ENCODE measurements around the gene AGTPBP1. TPM values are rescaled to one million over a fixed set of nuclear protein-coding genes. Genes with fewer than 3 reads are reported as not detected.
A peak's percentile ranks its signal among the peaks of the same experiment; 100 is the strongest.

Gene AGTPBP1
- total RNA-seq, 2 experiments from 2014 or later: 39.3 to 41.8 TPM

DNA sequence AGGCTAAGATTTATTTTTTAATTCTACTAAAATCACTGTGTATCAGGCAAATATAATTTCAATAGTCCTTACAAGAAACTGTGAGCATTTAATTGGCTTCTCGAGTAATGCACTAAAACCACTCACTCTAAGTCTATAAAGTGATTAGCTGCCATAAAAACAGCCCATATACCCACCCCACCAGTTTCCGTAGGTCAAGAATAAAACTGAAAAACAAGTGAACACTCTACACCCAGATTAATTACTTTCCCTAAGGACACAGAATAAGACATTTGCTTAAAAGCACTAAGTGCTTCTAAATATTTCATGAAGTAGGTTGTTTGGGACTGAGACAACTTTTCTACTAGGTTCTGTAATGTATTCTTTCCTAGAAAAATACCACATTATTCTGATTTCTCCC lies 194.2 kb downstream of the AGTPBP1 start:
- CTCF ChIA-PET: no interaction called here
- H3K9me3 Mint-ChIP-seq: no peaks in the 10 kb centered on the region
- H3K4me3 Mint-ChIP-seq: no peak overlapping the region
- DNase-seq: no peak
- H3K4me1 Mint-ChIP-seq: no peaks in the 10 kb centered on the region
- no peaks in the 10 kb centered on the region for H3K36me3 Mint-ChIP-seq (ENCODE audit: low read depth)
- no peaks in the 10 kb centered on the region for H3K27me3 Mint-ChIP-seq
- H3K27ac Mint-ChIP-seq: no peak overlapping the region
- POLR2A ChIA-PET: no interaction called here

DNA sequence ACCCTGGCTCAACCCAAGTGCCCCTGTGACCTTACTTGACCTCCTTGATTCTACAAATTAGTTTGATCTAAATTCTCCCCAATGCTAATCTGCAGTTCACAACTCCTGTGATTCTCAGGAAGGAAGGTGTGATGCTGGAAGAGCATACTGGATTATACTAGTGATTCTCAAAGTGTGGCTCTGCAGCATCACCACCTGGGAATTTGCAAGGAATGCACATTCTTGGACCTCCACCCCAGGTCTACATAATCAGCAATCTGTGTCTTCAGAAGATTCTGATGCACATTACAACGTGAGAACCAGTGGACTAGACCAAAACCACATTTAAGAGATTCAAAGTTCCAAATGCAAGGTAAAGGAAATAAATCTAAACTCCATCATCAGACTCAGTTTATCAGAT lies 198.6 kb downstream of the AGTPBP1 start:
- Mint-ChIP-seq H3K27me3 (no peaks in the 10 kb centered on the region), H3K4me1 (no peaks in the 10 kb centered on the region), H3K36me3 (ENCODE audit: low read depth) (no peaks in the 10 kb centered on the region), H3K4me3 (no peak overlapping the region), H3K9me3 (no peaks in the 10 kb centered on the region), H3K27ac (no peak overlapping the region)
- POLR2A ChIA-PET: no interaction called here
- DNase-seq: no peak
- CTCF ChIA-PET: no interaction called here

DNA sequence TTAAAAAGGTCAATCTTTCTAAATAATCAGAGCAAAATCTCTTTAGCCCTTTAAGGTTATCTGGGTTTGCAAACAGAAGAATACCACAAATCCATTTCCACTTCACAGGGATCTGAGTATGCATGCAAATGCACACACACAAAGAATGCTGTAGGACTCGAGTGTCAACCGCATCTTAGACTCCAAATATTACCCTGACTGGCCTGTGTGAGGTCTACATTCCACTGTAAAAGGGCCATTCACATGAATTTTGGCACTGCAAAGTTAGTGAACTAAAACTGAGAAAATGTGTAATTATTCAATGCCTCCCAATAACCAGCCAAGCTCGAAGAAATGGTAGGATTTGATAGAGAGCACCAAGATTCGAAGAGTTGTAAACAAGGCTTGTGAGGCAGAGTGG lies 199.9 kb downstream of the AGTPBP1 start:
- CTCF ChIA-PET: no interaction called here
- no peaks in the 10 kb centered on the region for H3K27me3 Mint-ChIP-seq
- no peak overlapping the region for H3K4me3 Mint-ChIP-seq
- H3K4me1 Mint-ChIP-seq: no peaks in the 10 kb centered on the region
- POLR2A ChIA-PET: no interaction called here
- no peaks in the 10 kb centered on the region for H3K9me3 Mint-ChIP-seq
- no peaks in the 10 kb centered on the region for H3K36me3 Mint-ChIP-seq (ENCODE audit: low read depth)
- H3K27ac Mint-ChIP-seq: no peak overlapping the region
- DNase-seq: no peak

DNA sequence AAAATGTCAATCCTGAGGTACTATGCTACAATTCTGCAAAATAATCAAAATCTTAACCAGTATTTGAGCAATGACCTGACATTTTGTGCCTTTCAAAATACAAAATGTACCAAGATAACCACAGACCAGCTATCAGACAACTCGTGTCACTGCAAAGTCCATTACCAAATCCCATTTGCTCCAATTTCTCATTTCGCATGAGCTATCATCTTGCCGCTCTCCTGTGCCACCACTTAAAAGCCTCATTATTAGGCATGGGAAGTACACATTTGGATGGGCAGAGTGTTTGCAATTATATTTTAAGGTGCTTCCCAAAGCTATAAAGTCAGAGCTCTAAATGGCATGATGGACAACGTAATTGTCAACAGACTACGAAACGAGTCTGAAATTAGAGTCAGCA lies 205.2 kb downstream of the AGTPBP1 start:
- Mint-ChIP-seq H3K36me3 (ENCODE audit: low read depth) (no peaks in the 10 kb centered on the region), H3K4me3 (no peak overlapping the region), H3K4me1 (no peaks in the 10 kb centered on the region), H3K27me3 (no peaks in the 10 kb centered on the region), H3K27ac (no peak overlapping the region), H3K9me3 (no peaks in the 10 kb centered on the region)
- ChIA-PET POLR2A (no interaction called here), CTCF (no interaction called here)
- no peak for DNase-seq

DNA sequence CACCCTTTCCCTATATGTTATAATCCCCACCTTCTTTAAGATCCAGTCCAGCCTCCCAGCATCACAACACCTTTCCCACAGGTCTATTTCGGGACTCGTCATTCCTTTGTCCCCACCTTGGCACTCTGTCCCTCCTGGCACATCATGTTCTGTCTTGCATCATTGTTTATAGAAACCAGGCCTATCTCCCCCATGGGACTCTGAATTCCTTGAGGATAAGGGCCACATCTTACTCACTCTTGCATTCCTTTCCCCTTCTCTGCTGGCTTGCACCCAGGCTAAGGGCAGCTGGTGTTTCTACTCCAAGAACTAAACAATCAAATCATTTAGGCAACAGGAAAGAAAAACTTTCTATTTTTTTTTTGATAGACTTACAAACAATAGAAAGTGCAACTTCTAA lies 205.7 kb downstream of the AGTPBP1 start:
- CTCF ChIA-PET: no interaction called here
- no peak for DNase-seq
- H3K9me3 Mint-ChIP-seq: no peaks in the 10 kb centered on the region
- no peak overlapping the region for H3K4me3 Mint-ChIP-seq
- H3K27me3 Mint-ChIP-seq: no peaks in the 10 kb centered on the region
- no peaks in the 10 kb centered on the region for H3K36me3 Mint-ChIP-seq (ENCODE audit: low read depth)
- no peaks in the 10 kb centered on the region for H3K4me1 Mint-ChIP-seq
- POLR2A ChIA-PET: no interaction called here
- no peak overlapping the region for H3K27ac Mint-ChIP-seq

DNA sequence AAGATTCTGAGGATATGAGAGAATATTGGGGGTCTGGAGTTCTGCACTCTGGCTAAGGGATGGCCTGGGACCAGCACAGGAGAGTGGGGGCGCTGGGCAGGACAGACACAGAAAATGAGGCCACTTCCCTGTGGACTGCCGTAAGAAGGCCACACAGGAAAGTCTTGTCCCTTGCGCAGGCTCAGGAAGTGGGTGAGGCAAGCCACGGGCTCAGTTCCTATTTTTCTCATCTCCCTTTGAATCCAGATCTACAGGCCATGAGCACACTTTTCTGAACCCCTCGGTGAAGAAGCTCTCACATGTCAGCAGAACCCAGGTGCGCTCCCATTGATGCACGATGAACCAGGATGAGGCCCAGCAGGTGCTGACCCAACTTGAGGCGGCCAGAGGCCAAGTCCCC lies 207.4 kb downstream of the AGTPBP1 start:
- ChIA-PET POLR2A (no interaction called here), CTCF (no interaction called here)
- no peaks in the 10 kb centered on the region for H3K4me1 Mint-ChIP-seq
- H3K27me3 Mint-ChIP-seq: no peaks in the 10 kb centered on the region
- no peaks in the 10 kb centered on the region for H3K9me3 Mint-ChIP-seq
- DNase-seq: no peak
- H3K4me3 Mint-ChIP-seq: no peak overlapping the region
- H3K36me3 Mint-ChIP-seq (ENCODE audit: low read depth): no peaks in the 10 kb centered on the region
- no peak overlapping the region for H3K27ac Mint-ChIP-seq

DNA sequence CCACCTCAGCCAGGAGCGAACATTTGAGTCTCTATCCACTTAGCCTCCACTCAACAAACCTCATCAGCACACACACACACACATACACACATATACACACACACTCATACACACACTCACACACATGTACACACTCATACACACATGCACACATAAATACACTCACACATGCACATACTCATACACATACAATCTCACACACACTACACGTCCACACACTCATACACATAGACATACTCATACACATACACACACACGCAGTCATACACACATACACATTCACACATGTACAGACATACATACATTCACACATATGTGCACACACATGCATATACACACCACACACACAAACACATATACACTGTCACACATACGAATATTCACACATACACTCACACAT lies 208.2 kb downstream of the AGTPBP1 start:
- Mint-ChIP-seq H3K4me3 (no peak overlapping the region), H3K36me3 (ENCODE audit: low read depth) (no peaks in the 10 kb centered on the region), H3K27ac (no peak overlapping the region), H3K4me1 (no peaks in the 10 kb centered on the region), H3K9me3 (no peaks in the 10 kb centered on the region), H3K27me3 (no peaks in the 10 kb centered on the region)
- CTCF ChIA-PET: no interaction called here
- POLR2A ChIA-PET: no interaction called here
- DNase-seq: no peak

DNA sequence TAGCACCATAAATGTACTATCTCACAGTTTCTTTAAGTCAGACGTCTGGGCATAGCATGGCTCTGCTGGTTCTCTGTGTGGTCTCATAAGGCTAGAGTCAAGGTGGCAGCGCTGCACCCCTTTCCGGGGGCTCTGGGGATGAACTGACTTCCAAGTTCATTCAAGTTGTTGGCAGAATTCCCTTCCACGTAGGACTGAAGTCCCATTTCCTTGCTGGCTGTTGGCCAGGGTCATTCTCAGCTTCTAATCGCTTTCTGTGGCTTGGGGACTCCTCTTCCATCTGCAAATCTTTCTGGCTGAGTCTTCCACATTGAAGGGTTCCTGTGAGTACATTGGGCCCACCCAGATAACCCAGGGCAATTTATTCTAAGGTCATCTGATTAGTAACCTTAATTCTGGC lies 211.0 kb downstream of the AGTPBP1 start:
- ChIA-PET POLR2A (no interaction called here), CTCF (no interaction called here)
- no peaks in the 10 kb centered on the region for H3K36me3 Mint-ChIP-seq (ENCODE audit: low read depth)
- H3K4me1 Mint-ChIP-seq: peaks cover 3% of the 10 kb centered on the region
- H3K27me3 Mint-ChIP-seq: peaks cover 3% of the 10 kb centered on the region
- H3K27ac Mint-ChIP-seq: no peak overlapping the region
- H3K9me3 Mint-ChIP-seq: no peaks in the 10 kb centered on the region
- DNase-seq: no peak
- no peak overlapping the region for H3K4me3 Mint-ChIP-seq

DNA sequence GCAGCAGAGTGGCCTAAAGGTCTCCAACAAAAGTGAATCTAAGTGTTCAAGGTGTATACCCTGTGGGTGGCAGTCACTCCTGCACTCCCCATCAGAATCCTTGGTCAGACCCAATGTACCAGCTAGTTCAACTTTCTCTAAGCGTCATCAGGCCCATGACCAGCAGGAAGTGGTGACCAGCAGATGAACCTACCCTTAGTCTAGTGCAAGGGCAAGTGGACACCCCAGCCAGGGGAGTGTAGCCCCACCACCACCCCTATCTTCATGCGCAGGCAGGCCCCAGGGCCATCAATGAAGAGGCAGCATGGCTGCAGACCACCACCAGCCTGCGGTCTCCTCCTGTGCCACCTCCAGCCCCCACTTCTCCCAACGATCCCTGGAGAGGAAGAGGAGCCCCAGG lies 213.1 kb downstream of the AGTPBP1 start:
- ChIA-PET CTCF (no interaction called here), POLR2A (no interaction called here)
- no peak for DNase-seq
- H3K9me3 Mint-ChIP-seq: no peaks in the 10 kb centered on the region
- no peaks in the 10 kb centered on the region for H3K36me3 Mint-ChIP-seq (ENCODE audit: low read depth)
- H3K4me1 Mint-ChIP-seq: peaks cover 3% of the 10 kb centered on the region
- peaks cover 19% of the 10 kb centered on the region for H3K27me3 Mint-ChIP-seq
- no peak overlapping the region for H3K4me3 Mint-ChIP-seq
- no peak overlapping the region for H3K27ac Mint-ChIP-seq

DNA sequence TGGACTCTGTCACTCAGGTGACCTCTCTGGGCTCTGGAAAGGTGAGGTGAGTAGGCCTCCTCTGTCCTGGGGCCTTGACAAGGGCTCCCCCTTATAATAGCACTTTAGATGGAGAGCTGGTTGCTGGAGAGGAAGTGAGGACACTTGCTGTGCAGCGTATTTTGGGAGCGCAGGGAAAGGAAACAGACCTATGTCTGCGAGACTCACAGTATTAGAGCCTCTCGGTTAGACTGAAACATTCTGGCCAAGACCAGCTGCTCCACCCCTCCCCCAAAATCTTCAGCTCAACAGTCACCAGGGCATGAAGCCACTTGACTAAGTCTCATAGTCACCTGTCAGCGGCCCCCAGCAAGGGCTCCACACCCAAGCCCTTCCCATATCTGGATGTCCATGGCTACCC lies 213.6 kb downstream of the AGTPBP1 start:
- POLR2A ChIA-PET: no interaction called here
- Mint-ChIP-seq H3K27me3 (peaks cover 23% of the 10 kb centered on the region), H3K36me3 (ENCODE audit: low read depth) (no peaks in the 10 kb centered on the region), H3K4me3 (no peak overlapping the region), H3K27ac (no peak overlapping the region), H3K4me1 (peaks cover 3% of the 10 kb centered on the region), H3K9me3 (no peaks in the 10 kb centered on the region)
- DNase-seq: no peak
- CTCF ChIA-PET: no interaction called here

DNA sequence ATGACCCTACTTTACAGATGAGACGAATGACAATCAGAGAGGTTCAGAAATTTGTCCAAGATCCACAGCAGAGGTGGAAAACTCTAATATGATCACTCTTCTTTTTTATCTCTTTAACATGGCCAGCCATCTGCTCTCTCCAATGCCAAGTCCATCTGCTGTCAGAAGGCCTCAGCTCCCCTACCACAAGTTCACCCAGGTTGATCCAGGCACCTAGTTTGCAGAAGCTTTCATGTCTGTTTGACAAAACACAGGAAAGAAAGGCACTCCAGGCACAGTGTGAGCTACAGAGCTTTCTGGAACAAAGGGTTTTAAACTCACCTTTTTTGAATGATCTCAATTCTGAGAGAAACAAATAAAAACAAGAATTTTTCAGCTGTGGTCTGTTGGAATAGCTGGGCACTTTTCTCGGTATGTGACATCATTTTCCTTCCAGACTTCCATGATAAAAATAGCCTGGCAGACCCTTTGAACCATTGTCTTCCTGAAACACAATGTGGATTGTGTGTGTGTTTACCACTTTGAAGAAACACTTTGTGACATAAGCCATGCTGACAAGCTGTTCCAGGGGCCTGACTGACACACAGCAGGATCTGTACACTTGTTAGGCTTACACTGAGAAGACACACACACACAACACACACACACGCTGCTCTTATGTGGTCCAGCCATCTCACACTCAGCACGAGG lies 214.3 kb downstream of the AGTPBP1 start:
- Mint-ChIP-seq H3K27me3 (peaks cover 29% of the 10 kb centered on the region), H3K4me3 (no peak overlapping the region), H3K27ac (no peak overlapping the region), H3K9me3 (no peaks in the 10 kb centered on the region), H3K36me3 (ENCODE audit: low read depth) (no peaks in the 10 kb centered on the region), H3K4me1 (peaks cover 5% of the 10 kb centered on the region)
- no peak for DNase-seq
- ChIA-PET POLR2A (no interaction called here), CTCF (interaction anchor here (0.8 kb wide), 1 partner anchor 83 kb away, joined by 3 read pairs; no protein-coding TSS in a partner anchor)

DNA sequence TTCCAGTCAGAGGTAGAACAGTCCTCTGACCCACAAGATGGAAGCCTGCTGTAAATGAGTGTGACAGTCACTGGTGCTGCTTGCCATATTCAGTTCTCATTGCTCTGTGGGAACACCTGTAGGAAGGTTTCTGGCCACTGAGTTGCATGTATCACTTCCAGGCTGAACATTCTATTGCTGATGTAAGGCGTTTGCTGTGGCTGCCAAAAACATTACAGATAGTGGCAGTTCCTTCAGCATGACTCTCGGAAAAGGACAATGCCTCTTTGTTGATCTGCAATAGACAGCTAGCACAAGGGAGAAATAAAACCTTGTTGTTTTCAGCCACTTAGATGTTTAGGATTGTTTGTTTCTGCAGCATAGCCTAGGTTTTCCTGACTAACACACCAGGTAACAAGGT lies 217.2 kb downstream of the AGTPBP1 start:
- POLR2A ChIA-PET: no interaction called here
- Mint-ChIP-seq H3K4me3 (no peak overlapping the region), H3K4me1 (peaks cover 9% of the 10 kb centered on the region), H3K27me3 (peaks cover 43% of the 10 kb centered on the region), H3K27ac (no peak overlapping the region), H3K9me3 (no peaks in the 10 kb centered on the region), H3K36me3 (ENCODE audit: low read depth) (no peaks in the 10 kb centered on the region)
- CTCF ChIA-PET: no interaction called here
- no peak for DNase-seq

DNA sequence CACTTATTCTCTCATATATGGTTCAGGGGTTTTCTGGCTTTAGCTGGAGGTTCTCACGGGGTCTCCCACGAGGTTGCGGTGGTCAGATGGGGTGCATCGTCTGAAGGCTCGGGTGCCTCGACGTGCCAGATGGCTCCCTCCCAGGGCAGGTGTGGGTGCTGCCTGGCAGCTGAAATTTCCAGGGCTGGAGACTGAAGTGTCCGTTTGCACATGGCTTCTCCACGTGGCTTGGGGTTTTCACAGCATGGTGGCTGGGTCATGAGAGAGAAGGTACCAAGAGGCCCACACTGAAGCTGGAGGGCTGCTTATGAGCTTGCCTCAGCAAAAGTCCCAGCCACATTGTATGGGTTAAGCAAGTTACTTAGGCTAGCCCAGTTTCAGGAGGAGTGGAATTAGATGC lies 218.6 kb downstream of the AGTPBP1 start:
- ChIA-PET CTCF (interaction anchor here (1.1 kb wide), 1 partner anchor 87 kb away, joined by 3 read pairs; no protein-coding TSS in a partner anchor), POLR2A (no interaction called here)
- Mint-ChIP-seq H3K4me3 (no peak overlapping the region), H3K9me3 (no peaks in the 10 kb centered on the region), H3K36me3 (ENCODE audit: low read depth) (no peaks in the 10 kb centered on the region), H3K4me1 (peaks cover 9% of the 10 kb centered on the region), H3K27me3 (peaks cover 43% of the 10 kb centered on the region), H3K27ac (no peak overlapping the region)
- no peak for DNase-seq

DNA sequence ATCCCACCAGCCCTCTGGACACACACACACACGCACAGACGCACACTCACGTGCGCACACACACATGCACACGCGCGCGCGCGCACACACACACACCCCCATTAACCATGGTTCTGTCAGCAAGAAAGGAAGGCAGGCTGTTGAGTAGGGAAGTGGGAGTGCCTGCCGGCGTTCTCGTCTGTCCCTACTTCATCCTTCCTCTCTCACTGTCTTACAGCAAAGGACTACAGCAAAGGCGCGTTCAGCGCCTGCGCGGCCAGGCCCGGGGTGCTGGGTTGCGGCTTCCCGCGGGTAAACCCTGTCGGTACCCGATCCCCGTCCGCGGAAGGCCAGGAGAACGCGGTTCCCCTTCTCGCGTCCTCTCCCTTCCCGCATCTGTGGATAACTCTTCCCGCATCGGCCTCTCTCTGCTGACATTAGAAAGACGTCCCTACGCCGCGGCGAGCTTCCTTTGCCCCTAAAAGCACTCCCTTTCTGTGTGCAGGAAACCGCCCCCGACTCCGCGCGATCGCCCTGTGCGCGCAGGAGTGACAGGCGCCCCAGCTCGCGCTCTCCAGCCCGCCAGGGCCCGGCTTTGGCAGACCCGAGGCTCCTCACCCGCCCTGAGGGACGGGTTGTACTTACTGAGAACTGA lies 219.2 kb downstream of the AGTPBP1 start:
- H3K4me1 Mint-ChIP-seq: peaks cover 9% of the 10 kb centered on the region
- peak overlapping the region; percentile 54 for H3K4me3 Mint-ChIP-seq
- no peaks in the 10 kb centered on the region for H3K9me3 Mint-ChIP-seq
- ChIA-PET POLR2A (no interaction called here), CTCF (interaction anchor here (1.1 kb wide), 1 partner anchor 88 kb away, joined by 3 read pairs; no protein-coding TSS in a partner anchor)
- no peaks in the 10 kb centered on the region for H3K36me3 Mint-ChIP-seq (ENCODE audit: low read depth)
- DNase-seq: peak; percentile 31
- H3K27ac Mint-ChIP-seq: no peak overlapping the region
- peaks cover 43% of the 10 kb centered on the region for H3K27me3 Mint-ChIP-seq
